PC-3 (cell line): ENCODE data around the gene IQSEC3. TPM values are rescaled to one million over a fixed set of nuclear protein-coding genes. Genes with fewer than 3 reads are reported as not detected.

Experiments used
- ATAC-seq: fragments of 200-7000 bp; cut with Tn5 transposase; 2 replicates; pipeline ENCODE4 v1.9.1; 2020; ENCODE audit warnings: mild to moderate bottlenecking, moderate library complexity
- BruUV-seq: library from RNA; stranded (reverse); fragments of 400-500 nt; replicated peaks from 2 replicates; lab custom pipeline; 2021; lab: Mats Ljungman, UMichigan
- CTCF ChIA-PET: fragments of 300-600 bp; sonication (Branson Sonifier 250); formaldehyde crosslinking; loops from one replicate; lab custom pipeline; 2022; ENCODE audit warnings: antibody characterized with exemption; lab: Charles Lee
- POLR2A ChIA-PET: fragments of 300-600 bp; sonication (Branson Sonifier 250); formaldehyde crosslinking; loops from one replicate; lab custom pipeline; 2022; ENCODE audit warnings: antibody characterized with exemption; ENCODE audit not compliant: unreplicated experiment; lab: Charles Lee
- DNase-seq: peaks from one replicate; pipeline ENCODE4 v3.0.0-alpha.2; 2015
- H2AFZ ChIP-seq: fragments of 300-600 bp; sonication (generic); 2 replicates; pipeline ENCODE4 v1.6.0; 2016; ENCODE audit warnings: antibody characterized with exemption, low read length
- H3F3A ChIP-seq: fragments of 300-600 bp; sonication (generic); one replicate; pipeline ENCODE4 v1.6.0; 2017; ENCODE audit warnings: antibody characterized with exemption, low read length, control low read depth, mild to moderate bottlenecking; ENCODE audit not compliant: unreplicated experiment
- H3K27ac ChIP-seq: fragments of 300-600 bp; sonication (generic); 2 replicates; pipeline ENCODE4 v1.5.1; 2016; ENCODE audit warnings: mild to moderate bottlenecking, low read length
- H3K27me3 ChIP-seq: fragments of 300-600 bp; sonication (generic); 2 replicates; pipeline ENCODE4 v1.6.1; 2016; ENCODE audit warnings: low read length, mixed read lengths
- H3K36me3 ChIP-seq: fragments of 300-600 bp; sonication (generic); 2 replicates; pipeline ENCODE4 v1.6.1; 2016; ENCODE audit warnings: low read depth, mixed run types, low read length, mixed read lengths
- H3K4me1 ChIP-seq: fragments of 300-600 bp; sonication (generic); 2 replicates; pipeline ENCODE4 v1.5.1; 2016; ENCODE audit warnings: low read length; ENCODE audit not compliant: insufficient read depth
- H3K4me2 ChIP-seq: fragments of 300-600 bp; sonication (generic); 2 replicates; pipeline ENCODE4 v1.6.0; 2016; ENCODE audit warnings: low read length
- H3K4me3 ChIP-seq: fragments of 300-600 bp; sonication (generic); 2 replicates; pipeline ENCODE4 v1.5.1; 2016; ENCODE audit warnings: mild to moderate bottlenecking, low read length, mixed read lengths
- H3K79me2 ChIP-seq: fragments of 300-600 bp; sonication (generic); 2 replicates; pipeline ENCODE4 v1.6.1; 2017; ENCODE audit warnings: low read length, mixed read lengths
- H3K9ac ChIP-seq: fragments of 300-600 bp; sonication (generic); 2 replicates; pipeline ENCODE4 v1.6.0; 2016; ENCODE audit warnings: mild to moderate bottlenecking, low read length
- H3K9me2 ChIP-seq: fragments of 300-600 bp; sonication (generic); replicated peaks from 2 replicates; pipeline ENCODE4 v1.6.1; 2016; ENCODE audit warnings: mixed run types, low read length, mixed read lengths
- H3K9me3 ChIP-seq: fragments of 300-600 bp; sonication (generic); 2 replicates; pipeline ENCODE4 v1.6.1; 2016; ENCODE audit warnings: low read length, mixed read lengths
- H4K20me1 ChIP-seq: fragments of 300-600 bp; sonication (generic); 2 replicates; pipeline ENCODE4 v1.6.1; 2016; ENCODE audit warnings: low read length, mixed read lengths
- CTCF ChIP-seq: fragments of 300-600 bp; sonication (generic); conservative IDR thresholded peaks from 2 replicates; pipeline ENCODE4 v1.5.1; 2017; ENCODE audit warnings: antibody characterized with exemption, low read depth, mild to moderate bottlenecking, low read length
- EZH2 ChIP-seq: fragments of 300-600 bp; sonication (generic); IDR thresholded peaks from one replicate; pipeline ENCODE4 v1.6.1; 2017; ENCODE audit warnings: antibody characterized with exemption, mild to moderate bottlenecking, low read length; ENCODE audit not compliant: unreplicated experiment
- EZH2phosphoT487 ChIP-seq: fragments of 300-600 bp; sonication (generic); IDR thresholded peaks from 2 replicates; pipeline ENCODE4 v1.6.1; 2018; ENCODE audit warnings: mild to moderate bottlenecking, antibody characterized with exemption, low read length, borderline replicate concordance
- intact Hi-C: fragments of 100-400 bp; cut with micrococcal nuclease; formaldehyde crosslinking; loops from 2 replicates; pipeline ENCODE4 v1.9.0; 2023
- total RNA-seq: library from RNA; depleted of rRNA; stranded (reverse); fragments of >200 nt; gene quantifications from 2 replicates; pipeline ENCODE4 v1.2.3, GENCODE V29; 2014

Gene IQSEC3
- total RNA-seq, 1 experiment from 2014 or later, result 0.11 TPM

DNA sequence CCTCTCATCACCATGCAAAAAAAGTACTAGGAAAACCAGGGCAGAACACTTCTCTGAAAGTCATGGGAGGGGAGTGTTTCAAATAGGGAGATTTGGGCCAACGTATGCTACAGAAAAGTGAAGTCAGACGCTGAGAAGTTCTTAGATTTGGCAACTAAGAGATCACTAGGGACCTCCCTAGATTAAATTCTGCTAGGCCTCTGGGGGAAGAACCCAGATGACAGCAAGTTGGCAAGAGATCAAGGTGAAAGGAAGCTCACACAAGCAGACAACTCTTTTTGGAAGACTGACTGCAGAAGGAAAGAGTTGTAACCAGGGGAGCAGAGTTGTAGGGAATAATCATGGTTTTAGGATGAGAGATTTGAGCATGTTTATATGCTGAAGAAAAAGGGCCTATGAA is 20.7 kb downstream of the IQSEC3 start:
- Histone ChIP-seq H3F3A (no peaks in the 10 kb centered on the region), H3K4me2 (no peak overlapping the region), H3K9me3 (no peaks in the 10 kb centered on the region), H2AFZ (no peak overlapping the region), H3K4me1 (no peaks in the 10 kb centered on the region), H3K9ac (no peak overlapping the region), H3K79me2 (no peaks in the 10 kb centered on the region), H4K20me1 (no peaks in the 10 kb centered on the region), H3K4me3 (no peak overlapping the region), H3K9me2 (no peaks in the 10 kb centered on the region), H3K27me3 (peaks cover 26% of the 10 kb centered on the region), H3K36me3 (no peaks in the 10 kb centered on the region), H3K27ac (no peak overlapping the region)
- DNase-seq (no peak), ATAC-seq (no peak)
- BruUV-seq, result no TSS peak
- intact Hi-C loops, result no loop called here
- ChIA-PET POLR2A (no interaction called here), CTCF (no interaction called here)
- TF ChIP-seq EZH2, result no peak
- no peak for TF ChIP-seq EZH2phosphoT487
- TF ChIP-seq CTCF, result no peak

DNA sequence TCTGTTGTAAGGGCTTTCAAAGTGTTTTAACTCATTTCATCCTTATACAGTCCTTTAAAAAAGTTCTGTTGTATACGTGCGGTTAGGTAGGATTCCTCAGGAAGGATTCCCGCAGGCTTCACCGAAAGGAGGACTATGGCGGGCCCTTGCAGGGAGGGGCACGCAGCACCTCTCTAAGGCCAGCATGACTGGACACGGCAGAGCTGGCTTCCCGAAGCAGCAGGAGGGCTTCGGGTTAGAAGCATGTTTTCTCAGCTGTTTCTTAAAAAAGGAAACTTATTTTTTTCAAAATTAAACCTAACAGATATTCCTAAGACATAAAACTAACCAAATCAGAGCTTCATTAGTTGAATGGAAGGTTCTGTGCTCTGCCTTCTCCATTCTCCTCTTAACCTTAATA is 21.3 kb downstream of the IQSEC3 start:
- Histone ChIP-seq H4K20me1 (no peaks in the 10 kb centered on the region), H3K27ac (no peak overlapping the region), H3K79me2 (no peaks in the 10 kb centered on the region), H3K4me1 (no peaks in the 10 kb centered on the region), H3K9me2 (no peaks in the 10 kb centered on the region), H3K36me3 (no peaks in the 10 kb centered on the region), H3K9ac (no peak overlapping the region), H3K27me3 (peaks cover 20% of the 10 kb centered on the region; the same call in 1 of the 2 replicates), H3K9me3 (no peaks in the 10 kb centered on the region), H3F3A (no peaks in the 10 kb centered on the region), H3K4me3 (no peak overlapping the region), H2AFZ (no peak overlapping the region), H3K4me2 (no peak overlapping the region)
- TF ChIP-seq EZH2 (no peak), EZH2phosphoT487 (no peak), CTCF (no peak)
- ChIA-PET POLR2A (no interaction called here), CTCF (no interaction called here)
- intact Hi-C loops, result no loop called here
- DNase-seq (no peak), ATAC-seq (no peak)
- BruUV-seq, result no TSS peak

GRCh38 chr12:89653-90052 is 23.1 kb downstream of the IQSEC3 start:
- intact Hi-C loops, result no loop called here
- Histone ChIP-seq H3K4me1 (no peaks in the 10 kb centered on the region), H3K9me2 (no peaks in the 10 kb centered on the region), H3K9ac (no peak overlapping the region), H4K20me1 (no peaks in the 10 kb centered on the region), H3K36me3 (no peaks in the 10 kb centered on the region), H3K27me3 (peaks cover 10% of the 10 kb centered on the region; the same call in 1 of the 2 replicates), H3K79me2 (no peaks in the 10 kb centered on the region), H3K27ac (no peak overlapping the region), H3K4me2 (no peak overlapping the region), H3K4me3 (no peak overlapping the region), H3F3A (no peaks in the 10 kb centered on the region), H3K9me3 (no peaks in the 10 kb centered on the region), H2AFZ (no peak overlapping the region)
- BruUV-seq, result no TSS peak
- ATAC-seq (no peak), DNase-seq (no peak)
- TF ChIP-seq EZH2phosphoT487, result no peak
- no peak for TF ChIP-seq CTCF
- no peak for TF ChIP-seq EZH2
- ChIA-PET CTCF (no interaction called here), POLR2A (no interaction called here)
